Measurements from ENCODE around the gene ERI3.

ERI3 gene

DNA sequence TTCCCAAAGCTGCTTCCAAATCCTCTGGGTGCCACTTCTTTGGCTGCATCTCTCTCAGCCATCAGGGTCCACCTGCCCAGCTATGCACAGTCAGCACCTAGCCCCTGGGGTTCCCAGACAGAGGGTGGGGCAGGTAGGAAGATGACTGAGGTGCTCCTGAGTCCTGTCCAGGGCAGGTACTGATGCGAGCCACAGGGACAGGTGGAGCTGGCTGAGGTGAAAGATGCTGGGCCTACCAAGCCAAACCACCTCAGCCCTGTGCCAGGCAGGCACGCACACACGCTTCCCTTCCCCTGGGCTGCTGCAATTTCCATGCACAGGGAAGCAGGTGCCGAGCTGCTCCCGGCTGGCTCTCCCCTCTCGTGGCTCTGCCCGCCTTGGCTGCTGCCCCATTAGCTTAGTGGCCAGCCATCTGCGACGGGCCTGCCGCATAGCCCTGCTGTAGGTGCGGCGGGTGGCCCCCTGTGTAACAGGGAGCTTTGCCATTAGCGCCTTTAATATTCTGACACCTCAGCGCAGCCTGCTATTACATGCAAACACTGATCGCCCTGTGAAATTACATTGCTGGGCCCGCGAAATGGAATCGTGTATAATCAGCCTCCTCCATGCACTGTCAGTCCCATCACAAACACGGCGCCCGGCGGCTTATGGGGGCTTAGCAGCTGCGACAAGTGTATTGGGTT lies 102.9 kb downstream of the ERI3 start:
- no peak overlapping the region for H3K4me3 ChIP-seq (ENCODE audit: low read depth, low read length)
- TF ChIP-seq, protein P1, sequence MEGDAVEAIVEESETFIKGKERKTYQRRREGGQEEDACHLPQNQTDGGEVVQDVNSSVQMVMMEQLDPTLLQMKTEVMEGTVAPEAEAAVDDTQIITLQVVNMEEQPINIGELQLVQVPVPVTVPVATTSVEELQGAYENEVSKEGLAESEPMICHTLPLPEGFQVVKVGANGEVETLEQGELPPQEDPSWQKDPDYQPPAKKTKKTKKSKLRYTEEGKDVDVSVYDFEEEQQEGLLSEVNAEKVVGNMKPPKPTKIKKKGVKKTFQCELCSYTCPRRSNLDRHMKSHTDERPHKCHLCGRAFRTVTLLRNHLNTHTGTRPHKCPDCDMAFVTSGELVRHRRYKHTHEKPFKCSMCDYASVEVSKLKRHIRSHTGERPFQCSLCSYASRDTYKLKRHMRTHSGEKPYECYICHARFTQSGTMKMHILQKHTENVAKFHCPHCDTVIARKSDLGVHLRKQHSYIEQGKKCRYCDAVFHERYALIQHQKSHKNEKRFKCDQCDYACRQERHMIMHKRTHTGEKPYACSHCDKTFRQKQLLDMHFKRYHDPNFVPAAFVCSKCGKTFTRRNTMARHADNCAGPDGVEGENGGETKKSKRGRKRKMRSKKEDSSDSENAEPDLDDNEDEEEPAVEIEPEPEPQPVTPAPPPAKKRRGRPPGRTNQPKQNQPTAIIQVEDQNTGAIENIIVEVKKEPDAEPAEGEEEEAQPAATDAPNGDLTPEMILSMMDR (IDR thresholded peaks at IDR 0.05; ENCODE audit: low read depth, low read length), result no peak

DNA sequence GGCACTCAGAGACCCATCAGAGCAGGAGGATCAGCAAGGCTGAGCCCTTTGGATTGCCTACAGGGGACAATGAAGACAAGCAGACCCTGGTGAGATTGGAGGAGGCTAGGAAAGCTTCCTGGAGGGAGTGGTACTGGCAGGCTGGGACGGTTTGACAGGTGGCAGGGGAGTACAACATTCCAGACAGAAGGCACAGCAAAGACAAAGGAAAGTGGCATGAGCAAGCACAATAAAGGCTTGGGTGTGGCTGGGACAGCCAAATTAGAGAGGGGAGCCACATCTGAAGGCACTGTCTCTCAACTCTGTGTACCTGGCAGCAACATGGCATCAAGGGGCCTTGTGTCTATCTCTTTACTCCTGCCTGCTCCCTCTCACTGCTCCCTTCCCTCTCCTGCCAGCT lies 103.6 kb downstream of the ERI3 start:
- H3K4me3 ChIP-seq (ENCODE audit: low read depth, low read length), result no peak overlapping the region
- TF ChIP-seq, protein P1 (IDR thresholded peaks at IDR 0.05; ENCODE audit: low read depth, low read length), result no peak

DNA sequence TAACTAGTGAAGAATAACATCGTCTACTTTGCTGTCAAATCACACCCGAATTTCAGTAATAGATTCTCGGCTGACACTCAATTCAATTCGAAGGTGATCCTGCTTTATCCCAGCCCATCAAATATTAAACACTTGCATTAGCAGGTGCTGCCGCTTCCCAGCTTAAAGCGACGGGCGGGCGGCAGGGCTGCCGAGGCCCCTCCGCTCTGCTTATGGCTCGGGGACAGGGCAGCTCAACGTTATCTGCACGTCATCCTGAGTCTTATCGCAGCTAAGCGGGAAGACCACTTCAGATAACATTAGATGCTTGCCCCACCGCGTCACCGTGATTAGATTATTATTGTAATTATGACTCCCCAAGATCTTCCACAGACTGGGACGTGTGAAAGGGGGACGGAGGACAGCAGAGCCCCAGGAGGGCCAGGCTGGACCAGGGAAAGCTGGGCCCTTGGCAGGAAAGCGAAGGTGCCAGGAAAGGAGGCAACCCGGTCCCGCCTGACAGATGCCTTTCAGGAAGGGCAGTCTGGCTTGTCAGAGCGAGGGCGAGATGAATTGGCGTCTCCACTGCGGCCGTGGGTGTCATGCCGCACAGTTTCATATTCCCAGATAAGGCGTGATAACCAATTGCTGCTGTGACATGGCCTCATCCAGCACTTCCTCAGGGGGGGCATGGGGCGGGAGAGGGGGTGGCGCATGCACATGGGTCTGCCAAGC lies 104.8 kb downstream of the ERI3 start:
- TF ChIP-seq, protein P1 (IDR thresholded peaks at IDR 0.05; ENCODE audit: low read depth, low read length), result no peak
- H3K4me3 ChIP-seq (ENCODE audit: low read depth, low read length), result no peak overlapping the region

DNA sequence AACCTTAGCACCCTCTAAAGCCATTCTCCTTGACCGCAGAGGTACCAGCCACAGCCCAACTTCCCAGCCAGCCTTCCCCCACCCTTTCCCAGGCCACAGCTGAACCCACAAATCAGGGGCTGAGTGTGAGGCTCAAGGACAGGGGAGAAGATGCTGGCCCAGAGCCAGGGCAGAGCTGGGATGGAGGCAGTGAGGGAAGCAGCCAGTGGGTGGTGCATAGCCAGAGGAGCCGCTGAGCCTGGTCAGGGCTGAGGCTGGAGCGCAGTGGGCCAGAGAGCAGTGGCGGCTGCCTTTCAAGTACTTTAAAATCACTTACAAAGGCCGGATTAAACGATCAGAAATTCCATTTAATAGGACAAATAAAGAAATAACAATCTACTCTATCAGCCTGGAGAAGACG lies 105.5 kb downstream of the ERI3 start:
- no peak overlapping the region for H3K4me3 ChIP-seq (ENCODE audit: low read depth, low read length)
- TF ChIP-seq, protein P1 (IDR thresholded peaks at IDR 0.05; ENCODE audit: low read depth, low read length), result no peak

DNA sequence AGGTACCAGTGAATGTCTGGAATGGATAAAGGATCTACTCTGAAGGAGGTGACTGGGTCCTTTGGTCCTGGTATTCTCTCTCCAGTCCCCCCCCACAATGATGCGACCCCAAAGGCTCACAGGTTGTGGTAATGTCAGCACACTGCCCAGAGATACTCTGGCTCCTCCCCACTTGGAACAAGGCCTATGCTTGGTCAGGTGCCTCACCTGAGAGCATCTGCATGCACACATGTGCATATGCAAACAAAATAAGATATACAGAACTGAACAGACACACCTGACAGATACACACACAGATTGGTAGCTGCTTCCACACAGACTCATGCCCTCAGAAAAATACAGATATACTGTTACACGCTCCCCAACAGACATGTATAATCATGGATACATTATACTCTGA lies 108.3 kb downstream of the ERI3 start:
- TF ChIP-seq, protein P1 (IDR thresholded peaks at IDR 0.05; ENCODE audit: low read depth, low read length), result no peak
- H3K4me3 ChIP-seq (ENCODE audit: low read depth, low read length), result no peak overlapping the region

DNA sequence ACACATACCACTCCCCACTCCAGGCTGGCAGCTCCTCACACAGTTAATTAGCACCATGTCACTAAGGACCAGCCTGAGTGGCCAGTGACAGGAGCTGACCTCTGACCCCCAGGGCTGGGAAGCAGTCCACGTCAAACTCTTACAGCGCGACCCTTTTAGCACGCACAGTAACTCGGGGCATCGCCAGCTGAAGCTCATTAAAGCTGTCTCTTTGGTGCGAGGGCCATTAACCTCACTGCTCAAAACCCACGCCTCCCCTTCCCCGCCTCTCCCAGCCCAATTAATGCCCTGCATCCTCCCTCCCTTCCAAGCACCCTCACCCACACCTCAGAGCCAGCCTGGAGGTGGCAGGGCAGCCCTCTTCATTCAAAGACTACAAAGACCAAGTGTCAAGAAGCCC lies 110.1 kb downstream of the ERI3 start:
- TF ChIP-seq, protein P1 (IDR thresholded peaks at IDR 0.05; ENCODE audit: low read depth, low read length), result no peak
- no peak overlapping the region for H3K4me3 ChIP-seq (ENCODE audit: low read depth, low read length)

DNA sequence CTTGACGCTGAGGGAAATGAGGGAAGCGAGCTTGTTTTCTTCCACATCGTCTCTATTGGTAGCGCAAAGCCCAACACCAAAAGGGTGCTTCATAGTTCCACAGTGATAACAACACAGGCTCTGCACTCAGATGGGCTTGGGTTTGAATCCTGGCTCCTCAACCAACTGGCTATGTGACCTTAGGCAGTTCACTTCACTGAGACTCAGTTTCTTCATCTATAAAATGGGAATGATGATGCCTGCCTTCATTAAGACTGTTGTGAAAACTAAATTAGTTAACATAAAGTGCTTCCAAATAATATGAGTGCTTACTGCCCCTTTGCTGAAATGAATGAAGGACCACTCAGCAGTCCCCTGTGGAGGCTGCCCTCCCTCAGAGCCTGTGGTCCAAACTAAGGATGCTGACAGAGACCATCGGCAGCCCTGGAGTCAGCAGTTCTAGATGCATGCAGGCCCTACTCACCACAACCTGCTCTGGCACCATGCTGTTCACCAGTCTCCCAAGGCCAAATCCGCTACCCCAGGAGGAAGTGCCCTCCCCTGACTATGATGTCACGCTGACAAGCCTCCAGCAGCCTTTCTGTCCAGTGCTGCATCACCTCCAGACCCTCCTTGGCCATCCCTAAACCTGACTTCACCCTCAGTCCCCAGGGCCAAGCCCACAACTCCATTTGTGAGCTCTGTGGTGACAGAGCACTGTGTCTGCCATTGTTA lies 111.1 kb downstream of the ERI3 start:
- H3K4me3 ChIP-seq (ENCODE audit: low read depth, low read length), result no peak overlapping the region
- TF ChIP-seq, protein P1 (IDR thresholded peaks at IDR 0.05; ENCODE audit: low read depth, low read length), result no peak
